ENCODE results near the gene ASAP2. TPM values are rescaled to one million over a fixed set of nuclear protein-coding genes. Genes with fewer than 3 reads are reported as not detected.
A peak's percentile ranks its signal among the peaks of the same experiment; 100 is the strongest.

Gene ASAP2
- total and polyA plus RNA-seq, 9 of the 15 experiments (the other 6 are each of a cell fraction or from before 2014, with no cell fraction given), result 0.06 to 4.3 (median 3.1) TPM

GRCh38 chr2:9331704-9332103, 125.1 kb downstream of the ASAP2 start (continued):
- TF ChIP-seq CREB3 (tag; conservative IDR thresholded peaks at IDR 0.05; ENCODE audit: low read depth), result no peak
- no peak for TF ChIP-seq ARID4B (CRISPR knock-in tag; IDR thresholded peaks at IDR 0.05)
- no peak for TF ChIP-seq ZNF655 (CRISPR knock-in tag; IDR thresholded peaks at IDR 0.05)
- no peak for TF ChIP-seq ZSCAN32 (CRISPR knock-in tag; IDR thresholded peaks at IDR 0.05)
- no peak for TF ChIP-seq ZNF212 (CRISPR knock-in tag; IDR thresholded peaks at IDR 0.05)
- TF ChIP-seq NBN (IDR thresholded peaks at IDR 0.05; ENCODE audit: low read depth), result no peak
- TF ChIP-seq SMAD3 (CRISPR knock-in tag; conservative IDR thresholded peaks at IDR 0.05), result no peak
- no peak for TF ChIP-seq ESRRA (IDR thresholded peaks at IDR 0.05; ENCODE audit: borderline replicate concordance, low read depth)
- TF ChIP-seq KDM5B (IDR thresholded peaks at IDR 0.05; ENCODE audit: insufficient replicate concordance, low read depth, low read length), result no peak
- TF ChIP-seq TBP (optimal IDR thresholded peaks at IDR 0.05; ENCODE audit: low read depth, low read length), result no peak
- TF ChIP-seq HOMEZ (CRISPR knock-in tag; IDR thresholded peaks at IDR 0.05), result no peak
- no peak for TF ChIP-seq FOXM1 (IDR thresholded peaks at IDR 0.05; ENCODE audit: low read depth)
- no peak for TF ChIP-seq FOXM1 (CRISPR knock-in tag; IDR thresholded peaks at IDR 0.05; ENCODE audit: low read depth)
- TF ChIP-seq PPARD (CRISPR knock-in tag; IDR thresholded peaks at IDR 0.05), result no peak
- TF ChIP-seq BCL6 (CRISPR knock-in tag; IDR thresholded peaks at IDR 0.05), result no peak
- no peak for TF ChIP-seq ZNF140 (CRISPR knock-in tag; IDR thresholded peaks at IDR 0.05)
- no peak for TF ChIP-seq CEBPG (CRISPR knock-in tag; IDR thresholded peaks at IDR 0.05)
- TF ChIP-seq CEBPG (tag; conservative IDR thresholded peaks at IDR 0.05 in 1 of 2, IDR thresholded peaks at IDR 0.05 in 1 of 2), result no peak
- no peak for TF ChIP-seq ZNF197 (CRISPR knock-in tag; IDR thresholded peaks at IDR 0.05; ENCODE audit: low read depth)
- TF ChIP-seq GTF2E2 (tag; IDR thresholded peaks at IDR 0.05), result no peak
- no peak for TF ChIP-seq FOXK1 (CRISPR knock-in tag; IDR thresholded peaks at IDR 0.05; ENCODE audit: borderline replicate concordance)
- TF ChIP-seq MAZ (CRISPR knock-in tag; conservative IDR thresholded peaks at IDR 0.05 in 1 of 2, IDR thresholded peaks at IDR 0.05 in 1 of 2), result 0 out of 4 replicates have a peak, but pooled peaks of 1 of the 2 experiments have one; percentile 38
